Measurements from ENCODE around the gene CDK5RAP2. TPM values are rescaled to one million over a fixed set of nuclear protein-coding genes. Genes with fewer than 3 reads are reported as not detected.

Gene CDK5RAP2
- total and polyA plus RNA-seq, 9 of the 15 experiments (the other 6 are each of a cell fraction or from before 2014, with no cell fraction given) = 19.9 to 68.8 (median 42.2) TPM

- no peak for TF ChIP-seq ZNF449 (CRISPR knock-in tag; IDR thresholded peaks at IDR 0.05)
- no peak for TF ChIP-seq TAL1 (IDR thresholded peaks at IDR 0.05)
- TF ChIP-seq PHF21A (IDR thresholded peaks at IDR 0.05; ENCODE audit: borderline replicate concordance, low read depth) = no peak
- TF ChIP-seq CEBPG (CRISPR knock-in tag; IDR thresholded peaks at IDR 0.05) = no peak
- TF ChIP-seq CEBPG (tag; conservative IDR thresholded peaks at IDR 0.05 in 1 of 2, IDR thresholded peaks at IDR 0.05 in 1 of 2) = no peak
- no peak for TF ChIP-seq IFI16 (CRISPR knock-in tag; IDR thresholded peaks at IDR 0.05)
- TF ChIP-seq ARID3B (CRISPR knock-in tag; IDR thresholded peaks at IDR 0.05; ENCODE audit: borderline replicate concordance) = no peak
- TF ChIP-seq CC2D1A (IDR thresholded peaks at IDR 0.05) = peak; percentile 70
- TF ChIP-seq TEAD1 (CRISPR knock-in tag; IDR thresholded peaks at IDR 0.05) = peak in 1 of 2 experiments; percentile 94; a peak in 3 of 4 replicates
- no peak for TF ChIP-seq RAD21 (CRISPR knock-in tag; conservative IDR thresholded peaks at IDR 0.05 in 1 of 2, IDR thresholded peaks at IDR 0.05 in 1 of 2)
- TF ChIP-seq MTA1 (IDR thresholded peaks at IDR 0.05; ENCODE audit: borderline replicate concordance) = peak; percentile 97
- TF ChIP-seq KAT2B (IDR thresholded peaks at IDR 0.05; ENCODE audit: low read depth, low read length) = no peak
- peak in 1 of 2 experiments; percentile 51; a peak in 1 of 4 replicates for TF ChIP-seq ZMIZ1 (IDR thresholded peaks at IDR 0.05; ENCODE audit: low read depth in 2 of 2, low read length in 2 of 2)
- no peak for TF ChIP-seq SMC3 (conservative IDR thresholded peaks at IDR 0.05; ENCODE audit: insufficient read depth, low read depth, low read length)
- no peak for TF ChIP-seq BRCA1 (IDR thresholded peaks at IDR 0.05)
- TF ChIP-seq BRCA1 (CRISPR knock-in tag; IDR thresholded peaks at IDR 0.05) = no peak
- no peak for TF ChIP-seq ZNF253 (CRISPR knock-in tag; conservative IDR thresholded peaks at IDR 0.05)
- TF ChIP-seq ZNF511 (CRISPR knock-in tag; IDR thresholded peaks at IDR 0.05) = peak; percentile 75
- no peak for TF ChIP-seq ZNF143 (CRISPR knock-in tag; IDR thresholded peaks at IDR 0.05)
- no peak for TF ChIP-seq ZNF695 (CRISPR knock-in tag; IDR thresholded peaks at IDR 0.05)
These were observed at the start of gene CDK5RAP2 (continued) for GRCh38 chr9:120580051-120580896.

Data from K562 (cell line).